Right atrium auricular region (tissue), 2 donors: Measurements from ENCODE around the gene C2orf15. TPM values are rescaled to one million over a fixed set of nuclear protein-coding genes. Genes with fewer than 3 reads are reported as not detected.
"Not testable (repeated sequence)": the region's sequence is repeated elsewhere in the genome, so short reads cannot be mapped to it uniquely, and the experiment has no call there.

Experiments used
- DNase-seq: peaks from one replicate; pipeline ENCODE4 v3.0.0-alpha.2; 2019; ENCODE audit warnings: low spot score
- H3K27ac ChIP-seq, 2 donors: fragments of 200-600 bp; sonication (generic); 1 replicate in 1 of 2; 2 replicates in 1 of 2; pipeline ENCODE4 v1.5.1; 2016 to 2019
- H3K27me3 ChIP-seq, 2 donors: fragments of 200-600 bp; sonication (generic); one replicate each; pipeline versions ENCODE4 v1.5.1 to v1.6.0; 2017 to 2019
- H3K36me3 ChIP-seq: fragments of 200-600 bp; sonication (generic); one replicate; pipeline ENCODE4 v1.5.1; 2016
- H3K4me1 ChIP-seq, 2 donors: fragments of 200-600 bp; sonication (generic); one replicate each; pipeline versions ENCODE4 v1.5.1 to v1.6.0; 2017 to 2019
- H3K4me3 ChIP-seq, 2 donors: fragments of 200-600 bp; sonication (generic); 1 replicate in 1 of 2; 2 replicates in 1 of 2; pipeline ENCODE4 v1.5.1; 2017 to 2019; ENCODE audit warnings: mild to moderate bottlenecking in 1 of 2, moderate library complexity in 1 of 2
- H3K9me3 ChIP-seq, 2 donors: fragments of 200-600 bp; sonication (generic); one replicate each; pipeline ENCODE4 v1.5.1; 2019
- CTCF ChIP-seq, 2 donors: fragments of 200-600 bp; sonication (generic); IDR thresholded peaks; one replicate each; pipeline ENCODE4 v1.5.1; 2019; ENCODE audit warnings: antibody characterized with exemption in 2 of 2
- total RNA-seq, 2 donors: library from RNA; depleted of rRNA; stranded (reverse); fragments of >200 nt; gene quantifications; one replicate each; pipeline ENCODE4 v1.1.0, GENCODE V29; 2016

Gene C2orf15
- total RNA-seq, 2 donors from 2014 or later: not detected

GRCh38 chr2:99111236-99111635 is 30.3 kb upstream of the C2orf15 start:
- TF ChIP-seq CTCF (IDR thresholded peaks at IDR 0.05): no peak
- Histone ChIP-seq H3K27ac (no peak overlapping the region), H3K9me3 (no peaks in the 10 kb centered on the region), H3K36me3 (no peaks in the 10 kb centered on the region), H3K4me3 (no peak overlapping the region), H3K27me3 (no peaks in the 10 kb centered on the region), H3K4me1 (no peaks in the 10 kb centered on the region)
- DNase-seq: no peak

- no peak for TF ChIP-seq CTCF (IDR thresholded peaks at IDR 0.05)
- no peak for DNase-seq
- no peak overlapping the region for H3K27ac ChIP-seq
- no peak overlapping the region for H3K4me3 ChIP-seq
- H3K9me3 ChIP-seq: no peaks in the 10 kb centered on the region
- no peaks in the 10 kb centered on the region for H3K36me3 ChIP-seq
- no peaks in the 10 kb centered on the region for H3K27me3 ChIP-seq
- H3K4me1 ChIP-seq: no peaks in the 10 kb centered on the region
Measured at GRCh38 chr2:99111945-99112344, 29.6 kb upstream of the C2orf15 start.

GRCh38 chr2:99112617-99113016 is 28.9 kb upstream of the C2orf15 start:
- Histone ChIP-seq H3K4me3 (no peak overlapping the region), H3K36me3 (no peaks in the 10 kb centered on the region), H3K4me1 (no peaks in the 10 kb centered on the region), H3K9me3 (no peaks in the 10 kb centered on the region), H3K27ac (no peak overlapping the region), H3K27me3 (no peaks in the 10 kb centered on the region)
- TF ChIP-seq CTCF (IDR thresholded peaks at IDR 0.05): no peak
- no peak for DNase-seq

GRCh38 chr2:99127981-99128380 is 13.5 kb upstream of the C2orf15 start:
- Histone ChIP-seq H3K4me1 (no peaks in the 10 kb centered on the region), H3K9me3 (peaks cover 0 to 31% of the 10 kb centered on the region in 2 donors), H3K4me3 (no peak overlapping the region), H3K36me3 (peaks cover 6% of the 10 kb centered on the region), H3K27ac (no peak overlapping the region), H3K27me3 (no peaks in the 10 kb centered on the region)
- DNase-seq: no peak
- TF ChIP-seq CTCF (IDR thresholded peaks at IDR 0.05): no peak

GRCh38 chr2:99135044-99135556 is 6.4 kb upstream of the C2orf15 start:
- not testable (repeated sequence) for H3K27me3 ChIP-seq, DNase-seq, H3K4me1 ChIP-seq, H3K4me3 ChIP-seq, H3K36me3 ChIP-seq, H3K27ac ChIP-seq
- peaks cover 0 to 26% of the 10 kb centered on the region in 2 donors for H3K9me3 ChIP-seq

GRCh38 chr2:99139003-99139402 is 2.5 kb upstream of the C2orf15 start:
- Histone ChIP-seq H3K36me3 (no peaks in the 10 kb centered on the region), H3K27ac (no peak overlapping the region), H3K27me3 (no peaks in the 10 kb centered on the region), H3K9me3 (no peaks in the 10 kb centered on the region), H3K4me3 (no peak overlapping the region), H3K4me1 (peaks cover 0 to 12% of the 10 kb centered on the region in 2 donors)
- TF ChIP-seq CTCF (IDR thresholded peaks at IDR 0.05): no peak
- DNase-seq: no peak
